ENCODE data around the gene CACNA1C. TPM values are rescaled to one million over a fixed set of nuclear protein-coding genes. Genes with fewer than 3 reads are reported as not detected.

The CACNA1C gene
- total and polyA plus RNA-seq, 2 donors (not counting 1 experiment from before 2014, with no cell fraction given) = 0.01 to 0.02 TPM

DNA sequence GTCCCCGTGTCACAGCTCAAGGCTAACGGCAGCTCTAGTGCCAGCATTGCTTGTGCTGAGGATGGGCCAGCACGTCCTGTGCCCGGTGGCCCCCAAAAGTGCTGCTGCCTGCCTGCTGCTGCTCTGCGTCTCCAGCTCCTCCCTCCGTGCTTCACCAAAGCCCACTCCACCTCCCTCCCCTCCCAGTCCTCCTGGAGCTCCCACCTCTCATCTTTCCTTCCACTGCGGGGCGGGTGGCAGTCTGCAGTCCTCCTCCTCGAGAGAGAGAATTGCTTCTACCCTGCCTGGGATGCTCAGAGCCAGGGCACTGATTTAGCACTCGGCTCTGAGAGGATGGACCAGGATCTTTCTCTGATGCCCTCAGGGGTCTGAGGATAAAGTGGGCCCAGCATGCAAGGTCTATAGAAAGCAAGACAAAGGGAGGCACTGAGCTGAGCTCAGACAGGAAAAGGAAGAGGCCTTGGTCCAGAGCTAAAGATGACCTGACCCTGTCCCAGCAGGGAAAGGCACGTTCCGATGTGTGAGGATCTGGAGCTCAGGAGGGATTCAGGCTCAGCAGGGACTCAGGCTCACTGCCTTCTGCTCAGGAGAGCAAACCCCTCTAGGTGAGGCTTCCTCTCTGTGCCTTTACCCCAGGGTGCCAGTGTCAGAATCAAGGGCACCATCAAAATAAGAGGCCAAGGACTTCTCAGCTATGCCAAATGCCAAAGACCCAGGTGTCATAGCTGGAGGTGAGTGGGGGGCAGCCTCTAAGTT lies 628.8 kb downstream of the CACNA1C start:
- H2AFZ ChIP-seq (ENCODE audit: insufficient read depth, low read depth, low read length, poor library complexity, severe bottlenecking) = no peak overlapping the region
- no peak for ATAC-seq (ENCODE audit: low read depth)
- no peak for TF ChIP-seq EZH2 (IDR thresholded peaks at IDR 0.05; ENCODE audit: borderline replicate concordance, insufficient read depth, low read depth, low read length, poor library complexity, severe bottlenecking)
- TF ChIP-seq, protein P1, sequence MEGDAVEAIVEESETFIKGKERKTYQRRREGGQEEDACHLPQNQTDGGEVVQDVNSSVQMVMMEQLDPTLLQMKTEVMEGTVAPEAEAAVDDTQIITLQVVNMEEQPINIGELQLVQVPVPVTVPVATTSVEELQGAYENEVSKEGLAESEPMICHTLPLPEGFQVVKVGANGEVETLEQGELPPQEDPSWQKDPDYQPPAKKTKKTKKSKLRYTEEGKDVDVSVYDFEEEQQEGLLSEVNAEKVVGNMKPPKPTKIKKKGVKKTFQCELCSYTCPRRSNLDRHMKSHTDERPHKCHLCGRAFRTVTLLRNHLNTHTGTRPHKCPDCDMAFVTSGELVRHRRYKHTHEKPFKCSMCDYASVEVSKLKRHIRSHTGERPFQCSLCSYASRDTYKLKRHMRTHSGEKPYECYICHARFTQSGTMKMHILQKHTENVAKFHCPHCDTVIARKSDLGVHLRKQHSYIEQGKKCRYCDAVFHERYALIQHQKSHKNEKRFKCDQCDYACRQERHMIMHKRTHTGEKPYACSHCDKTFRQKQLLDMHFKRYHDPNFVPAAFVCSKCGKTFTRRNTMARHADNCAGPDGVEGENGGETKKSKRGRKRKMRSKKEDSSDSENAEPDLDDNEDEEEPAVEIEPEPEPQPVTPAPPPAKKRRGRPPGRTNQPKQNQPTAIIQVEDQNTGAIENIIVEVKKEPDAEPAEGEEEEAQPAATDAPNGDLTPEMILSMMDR (IDR thresholded peaks at IDR 0.05) = no peak
- H3K27ac Mint-ChIP-seq = no peak overlapping the region
- H3K9ac ChIP-seq (ENCODE audit: low read length) = no peak overlapping the region
- H3K9me3 ChIP-seq (ENCODE audit: control extremely low read depth in 1 of 3, control insufficient read depth in 2 of 3, insufficient read depth in 1 of 3, low read length in 2 of 3) = no peaks in the 10 kb centered on the region
- WGBS (ENCODE audit: insufficient coverage) = 89% methylated on average over 11 of the region's 12 CpGs
- no peaks in the 10 kb centered on the region for H3K27me3 Mint-ChIP-seq
- CTCF ChIA-PET = no interaction called here
- H4K20me1 ChIP-seq (ENCODE audit: control insufficient read depth, insufficient read depth, low read length, poor library complexity, severe bottlenecking) = no peaks in the 10 kb centered on the region
- no peak overlapping the region for H3K4me3 Mint-ChIP-seq
- no peaks in the 10 kb centered on the region for H3K9me3 Mint-ChIP-seq (ENCODE audit: insufficient read depth)
- H3K4me1 Mint-ChIP-seq = no peaks in the 10 kb centered on the region
- H3K4me1 ChIP-seq (ENCODE audit: control insufficient read depth in 2 of 2, insufficient read depth in 2 of 2, low read length in 2 of 2) = peaks cover 0 to 4% of the 10 kb centered on the region in 2 donors
- H3K79me2 ChIP-seq (ENCODE audit: control insufficient read depth, insufficient read depth, low read length) = no peaks in the 10 kb centered on the region
- POLR2A ChIA-PET = no interaction called here
- H3K27ac ChIP-seq (ENCODE audit: low read length in 2 of 2) = no peak overlapping the region
- DNase-seq = no peak
- no peaks in the 10 kb centered on the region for H3K27me3 ChIP-seq (replicated peaks in 1 of 4; ENCODE audit: control extremely low read depth in 1 of 4, control insufficient read depth in 3 of 4, insufficient read depth in 4 of 4, low read length in 3 of 4)
- H3K36me3 ChIP-seq (replicated peaks in 1 of 2; ENCODE audit: control extremely low read depth in 1 of 2, control insufficient read depth in 1 of 2, extremely low read depth in 1 of 2, insufficient read depth in 2 of 2, low read length in 1 of 2) = no peaks in the 10 kb centered on the region
- intact Hi-C loops (cut with micrococcal nuclease) = no loop called here
- H3K4me2 ChIP-seq (replicated peaks; ENCODE audit: low read depth, low read length, poor library complexity, severe bottlenecking) = no peak overlapping the region
- H3K4me3 ChIP-seq (ENCODE audit: control extremely low read depth in 1 of 5, extremely low read depth in 1 of 5, insufficient read depth in 1 of 5, low read depth in 2 of 5, low read length in 4 of 5) = no peak overlapping the region

All from B cell (primary cell).